HCT116 (cell line): ENCODE data around the gene POPDC2. TPM values are rescaled to one million over a fixed set of nuclear protein-coding genes. Genes with fewer than 3 reads are reported as not detected.

Experiments used
- ATAC-seq: fragments of 200-7000 bp; cut with Tn5 transposase; 2 replicates; pipeline ENCODE4 v1.9.1; 2020; ENCODE audit warnings: mild to moderate bottlenecking, moderate library complexity
- BruUV-seq: library from RNA; stranded (reverse); fragments of 400-500 nt; replicated peaks from 2 replicates; lab custom pipeline; 2021; lab: Mats Ljungman, UMichigan
- CTCF ChIA-PET: fragments of 300-600 bp; sonication (Branson Sonifier 250); formaldehyde crosslinking; loops from one replicate; lab custom pipeline; 2021; ENCODE audit warnings: antibody characterized with exemption; lab: Charles Lee
- POLR2A ChIA-PET: fragments of 300-600, 350-600 bp; sonication (Branson Sonifier 250); formaldehyde crosslinking; loops from one replicate; lab custom pipeline; 2021; ENCODE audit warnings: antibody characterized with exemption; lab: Charles Lee
- RAD21 ChIA-PET, 2 experiments: fragments of 300-600 bp; sonication (Branson Sonifier 250); formaldehyde crosslinking; loops; one replicate each; lab custom pipeline; 2023; ENCODE audit warnings: low total read pairs in 2 of 2; ENCODE audit not compliant: uncharacterized antibody in 2 of 2, unreplicated experiment in 2 of 2, low non-redundant PET in 1 of 2; lab: Charles Lee
- DNase-seq: peaks from one replicate; pipeline ENCODE4 v3.0.0-alpha.2; 2010; ENCODE audit warnings: low read depth, low spot score
- H2AFZ ChIP-seq: fragments of 200-600 bp; shearing (Covaris generic), sonication (generic); 2 replicates; pipeline ENCODE4 v1.6.1; 2017; ENCODE audit warnings: low read depth, mixed run types, mixed read lengths, antibody characterized with exemption, low read length; ENCODE audit not compliant: poor library complexity, severe bottlenecking
- H3K27ac ChIP-seq: 2 replicates; pipeline ENCODE4 v1.5.1; 2012; ENCODE audit warnings: low read depth, low read length
- H3K27me3 ChIP-seq: fragments of 200-600 bp; sonication (generic); 2 replicates; pipeline ENCODE4 v1.6.1; 2016; ENCODE audit warnings: mixed run types, low read length, mixed read lengths; ENCODE audit not compliant: insufficient read depth
- H3K36me3 ChIP-seq, 2 experiments: fragments of 200-500 bp in 1 of 2; fragments of 200-600 bp in 1 of 2; sonication (Bioruptor generic) in 1 of 2; sonication (generic) in 1 of 2; 2 replicates each; pipeline versions ENCODE4 v1.5.1 to v1.6.1; 2014 to 2016; ENCODE audit warnings: low read length in 2 of 2, inconsistent platforms in 1 of 2, mixed read lengths in 1 of 2, mixed run types in 1 of 2; ENCODE audit not compliant: insufficient read depth in 2 of 2, control insufficient read depth in 1 of 2
- H3K4me1 ChIP-seq, 2 experiments: fragments of 200-600 bp in 1 of 2; sonication (generic) in 1 of 2; 2 replicates each; pipeline versions ENCODE4 v1.5.1 to v1.6.1; 2012 to 2017; ENCODE audit warnings: low read length in 2 of 2, inconsistent platforms in 1 of 2, mild to moderate bottlenecking in 1 of 2, mixed read lengths in 1 of 2, mixed run types in 1 of 2, moderate library complexity in 1 of 2; ENCODE audit not compliant: insufficient read depth in 2 of 2, control insufficient read depth in 1 of 2
- H3K4me2 ChIP-seq: fragments of 200-600 bp; sonication (generic); 2 replicates; pipeline ENCODE4 v1.6.1; 2017; ENCODE audit warnings: mixed run types, low read length, mixed read lengths
- H3K4me3 ChIP-seq, 2 experiments: fragments of 200-600 bp in 1 of 2; sonication (generic) in 1 of 2; replicated peaks in 1 of 2; 2 replicates each; pipeline ENCODE4 v1.5.1; 2011 to 2016; ENCODE audit warnings: low read length in 2 of 2, control low read depth in 1 of 2, low read depth in 1 of 2, mild to moderate bottlenecking in 1 of 2, mixed read lengths in 1 of 2, mixed run types in 1 of 2
- H3K79me2 ChIP-seq: fragments of 200-600 bp; sonication (generic); 2 replicates; pipeline ENCODE4 v1.6.1; 2017; ENCODE audit warnings: mild to moderate bottlenecking, mixed run types, low read length, moderate library complexity, mixed read lengths; ENCODE audit not compliant: insufficient read depth
- H3K9ac ChIP-seq: fragments of 200-600 bp; sonication (generic); 2 replicates; pipeline ENCODE4 v1.6.1; 2016; ENCODE audit warnings: low read length, mixed read lengths
- H3K9me2 ChIP-seq: fragments of 200-600 bp; sonication (generic), shearing (Covaris generic); 2 replicates; pipeline ENCODE4 v1.6.1; 2017; ENCODE audit warnings: mixed run types, mild to moderate bottlenecking, moderate library complexity; ENCODE audit not compliant: insufficient read depth
- H3K9me3 ChIP-seq, 2 experiments: fragments of 200-500 bp in 1 of 2; fragments of 200-600 bp in 1 of 2; sonication (Bioruptor generic) in 1 of 2; sonication (generic) in 1 of 2; 2 replicates each; pipeline ENCODE4 v1.6.1; 2014 to 2017; ENCODE audit warnings: low read length in 2 of 2, mixed read lengths in 2 of 2, inconsistent platforms in 1 of 2, low read depth in 1 of 2, mild to moderate bottlenecking in 1 of 2, mixed run types in 1 of 2, moderate library complexity in 1 of 2; ENCODE audit not compliant: control insufficient read depth in 1 of 2, insufficient read depth in 1 of 2
- H4K20me1 ChIP-seq: fragments of 200-600 bp; sonication (generic), shearing (Covaris generic); 2 replicates; pipeline ENCODE4 v1.6.1; 2017; ENCODE audit warnings: mixed run types, mild to moderate bottlenecking, moderate library complexity; ENCODE audit not compliant: insufficient read depth
- CBX3 ChIP-seq: IDR thresholded peaks from 2 replicates; pipeline ENCODE4 v1.6.1; 2012; ENCODE audit warnings: low read depth
- CEBPB ChIP-seq: IDR thresholded peaks from 2 replicates; pipeline ENCODE4 v1.6.1; 2012; ENCODE audit warnings: low read depth
- EGR1 ChIP-seq: IDR thresholded peaks from 2 replicates; pipeline ENCODE4 v1.6.1; 2012; ENCODE audit warnings: low read depth
- ELF1 ChIP-seq: IDR thresholded peaks from 2 replicates; pipeline ENCODE4 v1.6.1; 2012; ENCODE audit warnings: low read depth, borderline replicate concordance
- EZH2phosphoT487 ChIP-seq: fragments of 200-600 bp; IDR thresholded peaks from 2 replicates; pipeline ENCODE4 v1.6.1; 2018; ENCODE audit warnings: antibody characterized with exemption, borderline replicate concordance
- FOSL1 ChIP-seq: IDR thresholded peaks from 2 replicates; pipeline ENCODE4 v1.6.1; 2012; ENCODE audit warnings: low read depth
- JUND ChIP-seq: IDR thresholded peaks from 2 replicates; pipeline ENCODE4 v1.6.1; 2012
- POLR2AphosphoS5 ChIP-seq: IDR thresholded peaks from 2 replicates; pipeline ENCODE4 v1.6.1; 2011; ENCODE audit warnings: mild to moderate bottlenecking, low read depth, low read length, moderate library complexity
- RAD21 ChIP-seq: IDR thresholded peaks from 2 replicates; pipeline ENCODE4 v1.6.1; 2012; ENCODE audit warnings: low read depth, mild to moderate bottlenecking
- SIN3A ChIP-seq: IDR thresholded peaks from 2 replicates; pipeline ENCODE4 v1.6.1; 2012; ENCODE audit warnings: low read depth
- SP1 ChIP-seq: IDR thresholded peaks from 2 replicates; pipeline ENCODE4 v1.6.1; 2012; ENCODE audit warnings: low read depth
- SRF ChIP-seq: IDR thresholded peaks from 2 replicates; pipeline ENCODE4 v1.6.1; 2012; ENCODE audit warnings: low read depth
- TCF7L2 ChIP-seq: IDR thresholded peaks from 2 replicates; pipeline ENCODE4 v1.7.0; 2011; ENCODE audit warnings: borderline replicate concordance, inconsistent platforms; ENCODE audit not compliant: insufficient read depth, insufficient read length; ENCODE audit errors: extremely low read depth
- YY1 ChIP-seq: IDR thresholded peaks from 2 replicates; pipeline ENCODE4 v1.6.1; 2011; ENCODE audit warnings: low read length, low read depth, moderate library complexity, mild to moderate bottlenecking; ENCODE audit not compliant: insufficient replicate concordance; ENCODE audit errors: extremely low read depth
- ZBTB33 ChIP-seq: IDR thresholded peaks from 2 replicates; pipeline ENCODE4 v1.6.1; 2011; ENCODE audit warnings: mild to moderate bottlenecking, low read length, moderate library complexity; ENCODE audit not compliant: insufficient replicate concordance; ENCODE audit errors: extremely low read depth
- ZNF274 ChIP-seq: fragments of 200-500 bp; sonication (Bioruptor generic); IDR thresholded peaks from 2 replicates; pipeline ENCODE4 v1.6.1; 2014; ENCODE audit warnings: mild to moderate bottlenecking, low read depth, low read length, inconsistent platforms
- intact Hi-C: fragments of 100-400 bp; cut with micrococcal nuclease; formaldehyde crosslinking; loops from 2 replicates; pipeline ENCODE4 v1.10.0; 2022
- total RNA-seq: library from RNA; stranded (reverse); gene quantifications from one replicate; pipeline ENCODE4 v1.2.1, GENCODE V29; 2021; ENCODE audit not compliant: unreplicated experiment
- TF ChIP-seq, protein P1 (sequence below): IDR thresholded peaks from 2 replicates; pipeline ENCODE4 v1.6.1; 2012

The POPDC2 gene
- total RNA-seq, 1 experiment from 2014 or later = 1.6 TPM

DNA sequence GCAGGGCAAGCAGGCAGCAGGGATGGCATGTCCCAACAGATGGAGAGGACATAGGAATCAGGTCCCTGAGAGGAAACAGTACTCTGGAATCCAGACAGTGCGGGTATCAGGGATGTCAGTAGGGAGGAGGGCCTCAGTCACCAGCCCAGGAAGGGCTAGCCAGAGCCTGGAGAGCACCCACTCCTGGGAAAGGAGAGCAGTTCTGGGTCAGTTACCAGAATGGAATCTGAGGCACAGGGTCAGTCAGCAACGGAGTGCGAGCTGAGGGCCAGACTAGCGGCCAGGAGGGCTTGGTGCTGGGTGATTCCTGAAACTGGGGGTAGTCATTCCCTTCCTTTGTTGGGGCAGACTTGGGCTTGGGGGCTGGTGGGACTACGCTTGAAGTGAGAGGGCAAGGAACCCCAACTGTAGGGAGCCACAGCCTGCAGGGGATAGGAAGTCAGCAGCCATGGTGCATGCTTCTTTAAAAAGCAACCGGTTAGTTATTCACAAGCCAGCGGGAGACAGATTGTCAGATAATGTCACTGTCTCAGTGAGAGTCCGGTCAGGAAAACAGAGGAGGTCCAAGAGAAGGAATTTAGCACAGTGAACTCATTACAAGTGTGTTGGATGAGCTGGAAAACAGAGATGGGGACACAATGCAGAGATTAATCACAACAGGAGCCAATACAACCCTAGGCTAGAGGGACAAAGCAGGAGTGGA is 34.8 kb downstream of the POPDC2 start (continued):
- TF ChIP-seq TCF7L2 (no peak), SRF (no peak)
- TF ChIP-seq, protein P1, sequence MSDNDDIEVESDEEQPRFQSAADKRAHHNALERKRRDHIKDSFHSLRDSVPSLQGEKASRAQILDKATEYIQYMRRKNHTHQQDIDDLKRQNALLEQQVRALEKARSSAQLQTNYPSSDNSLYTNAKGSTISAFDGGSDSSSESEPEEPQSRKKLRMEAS = no peak

DNA sequence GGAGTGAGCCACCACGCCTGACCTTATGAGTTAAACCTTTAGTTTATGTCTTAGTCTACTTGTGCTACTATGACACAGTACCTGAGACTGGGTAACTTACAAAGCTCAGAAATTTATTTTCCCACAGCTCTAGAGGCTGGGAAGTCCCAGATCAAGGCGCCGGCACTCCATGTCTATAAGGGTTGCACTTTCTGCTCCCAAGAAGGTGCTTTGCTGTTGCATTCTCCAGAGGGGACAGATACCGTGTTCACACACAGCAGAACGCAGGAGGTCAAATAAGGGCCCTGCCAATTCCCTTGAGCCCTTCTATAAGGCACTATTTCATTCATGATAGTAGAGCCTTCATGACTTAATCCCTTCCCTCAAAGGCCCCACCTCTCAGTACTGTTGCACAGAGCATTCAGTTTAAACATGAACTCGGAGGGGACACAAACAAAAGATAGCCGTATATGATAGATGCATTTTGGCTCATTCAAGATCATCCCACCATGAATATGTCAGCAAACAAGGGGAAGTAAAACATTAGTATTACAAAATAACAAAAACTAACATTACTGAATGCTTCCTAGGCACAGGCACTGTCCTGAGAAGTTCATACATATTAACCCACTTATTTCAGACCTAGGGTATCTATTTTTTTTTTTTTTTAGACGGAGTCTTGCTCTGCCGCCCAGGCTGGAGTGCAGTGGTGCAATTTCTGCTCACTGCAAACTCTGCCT is 36.2 kb downstream of the POPDC2 start:
- Histone ChIP-seq H2AFZ (no peak overlapping the region), H3K9me2 (no peaks in the 10 kb centered on the region), H3K36me3 (no peaks in the 10 kb centered on the region), H3K4me3 (no peak overlapping the region), H3K79me2 (no peaks in the 10 kb centered on the region), H3K9me3 (no peaks in the 10 kb centered on the region), H3K27ac (no peak overlapping the region), H3K4me1 (no peaks in the 10 kb centered on the region), H3K9ac (no peak overlapping the region), H3K27me3 (peaks cover 3% of the 10 kb centered on the region; the same call in 1 of the 2 replicates), H4K20me1 (no peaks in the 10 kb centered on the region), H3K4me2 (no peak overlapping the region)
- DNase-seq = no peak
- no TSS peak for BruUV-seq
- no peak for ATAC-seq
- ChIA-PET CTCF (no interaction called here), POLR2A (no interaction called here), RAD21 (no interaction called here)
- intact Hi-C loops = no loop called here
- TF ChIP-seq TCF7L2 (no peak), YY1 (no peak), EZH2phosphoT487 (no peak), ELF1 (no peak), SP1 (no peak), POLR2AphosphoS5 (no peak), CBX3 (no peak), SRF (no peak), SIN3A (no peak), CEBPB (no peak), ZNF274 (no peak), ZBTB33 (no peak), RAD21 (no peak), EGR1 (no peak), JUND (no peak), FOSL1 (no peak)
- TF ChIP-seq, protein P1 = no peak
